ENCODE data around the gene ABI1. TPM values are rescaled to one million over a fixed set of nuclear protein-coding genes. Genes with fewer than 3 reads are reported as not detected.
"Not testable (repeated sequence)": the region's sequence is repeated elsewhere in the genome, so short reads cannot be mapped to it uniquely, and the experiment has no call there.

Gene ABI1
- total RNA-seq (2022) (89.6 and 95.8 TPM in 2 replicates), Bru-seq, nascent RNA (percentile 93 among the genes with signal in this experiment), BruChase-seq, experiment 1, labeled RNA remaining after a 2-hour chase (percentile 90 among the genes with signal in this experiment), BruChase-seq, experiment 2, labeled RNA remaining after a 6-hour chase (percentile 88 among the genes with signal in this experiment)
- long read RNA-seq, transcript ABI1-205 (10 exons, 3,516 nt) = major isoform, 34 of 168 reads
- long read RNA-seq, transcript ABI1-209 (9 exons, 3,441 nt) = minor isoform, 21 of 168 reads
- long read RNA-seq, transcript ABI1-208 (10 exons, 3,515 nt) = minor isoform, 21 of 168 reads
- long read RNA-seq, partial matches to known transcripts = 14 of 168 reads
- long read RNA-seq, other reads (novel, unspliced or antisense) = 74 of 168 reads

DNA sequence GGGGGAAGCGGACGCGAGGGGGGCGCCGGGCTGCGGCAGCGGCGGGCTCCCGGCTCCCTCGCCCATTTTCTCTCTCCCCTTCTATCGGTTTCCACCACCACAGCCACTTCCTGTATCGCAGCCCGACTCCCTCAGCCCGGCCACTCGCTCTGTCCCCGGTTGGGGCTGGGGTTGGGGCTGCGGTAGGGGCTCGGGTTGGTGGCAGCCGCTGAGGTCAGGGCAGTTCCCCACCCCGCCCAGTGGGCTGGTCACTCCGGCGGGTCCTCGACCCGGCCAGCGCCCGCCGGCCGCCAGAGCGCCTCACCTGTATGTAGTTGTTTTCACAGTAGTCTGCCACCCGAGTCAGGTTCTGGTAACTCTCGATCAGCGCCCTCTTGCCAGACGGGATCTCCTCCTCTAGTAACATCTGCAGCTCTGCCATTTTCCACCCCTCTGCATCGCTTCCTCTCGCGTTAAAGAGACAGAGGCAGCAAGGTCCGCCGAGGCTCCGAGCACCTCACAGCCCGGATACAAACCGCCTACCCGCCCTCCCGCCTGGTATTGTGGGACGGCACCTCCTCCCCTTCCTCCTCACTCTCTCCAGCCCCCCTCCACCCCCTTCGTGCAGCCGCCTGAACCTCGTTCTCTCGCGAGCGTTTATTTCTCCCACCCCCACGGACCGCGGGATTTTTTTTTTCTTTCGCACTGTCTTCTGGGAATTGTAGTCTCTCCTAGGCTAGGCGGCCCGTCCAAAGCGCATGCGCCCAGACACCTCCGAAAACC is at the start of gene ABI1:
Gene ABI1, minus strand, starts transcription at position 516 of the 762 bp plus-strand sequence. Its CDS starts 95 bp downstream, at position 421.
- peak within 1 kb of the TSS; percentile 99 for H3K27ac Mint-ChIP-seq (ENCODE audit: unreplicated experiment)
- Histone ChIP-seq H3K27me3 (replicated peaks; ENCODE audit: control insufficient read depth, insufficient read depth, low read length) (no peaks in the 10 kb centered on the region), H3K4me3 (ENCODE audit: low read depth, low read length) (peak within 1 kb of the TSS; percentile 82), H3K36me3 (ENCODE audit: control insufficient read depth, insufficient read depth, low read length) (no peaks in the 10 kb centered on the region), H3K4me1 (peaks cover 13% of the 10 kb centered on the region), H3K9me3 (no peaks in the 10 kb centered on the region)
- ChIA-PET CTCF (interaction anchor here (0.6 to 1.8 kb wide), 9 partner anchors 9 to 287 kb away, joined by 3 to 6 read pairs (median 4); partner anchors contain the start of gene ANKRD26), POLR2A (interaction anchor here (1.0 kb wide), 1 partner anchor 19 kb away, joined by 3 read pairs; no protein-coding TSS in a partner anchor)
- TF ChIP-seq, protein P1, sequence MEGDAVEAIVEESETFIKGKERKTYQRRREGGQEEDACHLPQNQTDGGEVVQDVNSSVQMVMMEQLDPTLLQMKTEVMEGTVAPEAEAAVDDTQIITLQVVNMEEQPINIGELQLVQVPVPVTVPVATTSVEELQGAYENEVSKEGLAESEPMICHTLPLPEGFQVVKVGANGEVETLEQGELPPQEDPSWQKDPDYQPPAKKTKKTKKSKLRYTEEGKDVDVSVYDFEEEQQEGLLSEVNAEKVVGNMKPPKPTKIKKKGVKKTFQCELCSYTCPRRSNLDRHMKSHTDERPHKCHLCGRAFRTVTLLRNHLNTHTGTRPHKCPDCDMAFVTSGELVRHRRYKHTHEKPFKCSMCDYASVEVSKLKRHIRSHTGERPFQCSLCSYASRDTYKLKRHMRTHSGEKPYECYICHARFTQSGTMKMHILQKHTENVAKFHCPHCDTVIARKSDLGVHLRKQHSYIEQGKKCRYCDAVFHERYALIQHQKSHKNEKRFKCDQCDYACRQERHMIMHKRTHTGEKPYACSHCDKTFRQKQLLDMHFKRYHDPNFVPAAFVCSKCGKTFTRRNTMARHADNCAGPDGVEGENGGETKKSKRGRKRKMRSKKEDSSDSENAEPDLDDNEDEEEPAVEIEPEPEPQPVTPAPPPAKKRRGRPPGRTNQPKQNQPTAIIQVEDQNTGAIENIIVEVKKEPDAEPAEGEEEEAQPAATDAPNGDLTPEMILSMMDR (IDR thresholded peaks at IDR 0.05; ENCODE audit: insufficient read depth in 1 of 2, low read depth in 1 of 2, low read length in 1 of 2, severe bottlenecking in 1 of 2, unreplicated experiment in 1 of 2) = no peak
- H3K4me3 Mint-ChIP-seq (ENCODE audit: unreplicated experiment) = peak within 1 kb of the TSS; percentile 97
- no peaks in the 10 kb centered on the region for H3K27me3 Mint-ChIP-seq (ENCODE audit: insufficient read depth, unreplicated experiment)
- peaks cover 26% of the 10 kb centered on the region for H3K4me1 Mint-ChIP-seq (ENCODE audit: low read depth, unreplicated experiment)
- intact Hi-C loops (cut with micrococcal nuclease; ENCODE audit: unreplicated experiment) = loop anchor here (1.0 to 2.0 kb wide), 4 partner anchors 22 to 134 kb away; no protein-coding TSS in a partner anchor
- BruUV-seq (replicated peaks) = TSS peak; percentile 79
- no peaks in the 10 kb centered on the region for H3K9me3 Mint-ChIP-seq (ENCODE audit: unreplicated experiment)
- peaks cover 13% of the 10 kb centered on the region for H3K36me3 Mint-ChIP-seq (ENCODE audit: insufficient read depth, unreplicated experiment)
- peak; percentile 99 to 100 for DNase-seq

DNA sequence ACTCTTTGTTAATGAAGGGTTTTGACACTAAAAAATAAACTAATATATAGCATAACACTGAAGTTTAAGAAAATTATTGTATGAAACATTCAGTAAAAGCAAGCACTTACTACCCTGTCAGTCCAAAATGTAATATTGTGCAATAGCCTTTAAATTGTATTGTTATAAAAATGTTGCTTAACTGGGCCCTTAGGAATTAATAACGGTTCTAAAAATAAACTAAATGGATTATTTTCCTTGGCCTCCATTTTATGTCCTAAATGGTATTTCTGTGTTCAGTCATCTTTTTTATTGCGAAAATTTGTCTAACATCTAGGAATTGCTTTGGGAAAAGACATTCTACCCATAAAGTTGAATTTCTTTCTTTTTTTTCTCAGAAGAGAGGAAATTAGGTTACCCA is 49.0 kb upstream of the ABI1 start:
- Mint-ChIP-seq H3K27ac (ENCODE audit: unreplicated experiment) (no peak overlapping the region), H3K4me3 (ENCODE audit: unreplicated experiment) (no peak overlapping the region), H3K27me3 (ENCODE audit: insufficient read depth, unreplicated experiment) (no peaks in the 10 kb centered on the region), H3K9me3 (ENCODE audit: unreplicated experiment) (no peaks in the 10 kb centered on the region), H3K4me1 (ENCODE audit: low read depth, unreplicated experiment) (peaks cover 7% of the 10 kb centered on the region), H3K36me3 (ENCODE audit: insufficient read depth, unreplicated experiment) (no peaks in the 10 kb centered on the region)
- Histone ChIP-seq H3K27me3 (replicated peaks; ENCODE audit: control insufficient read depth, insufficient read depth, low read length) (no peaks in the 10 kb centered on the region), H3K9me3 (0 out of 2 replicates have a peak, but pooled peaks cover 3% of the 10 kb centered on the region), H3K4me1 (0 out of 2 replicates have a peak, but pooled peaks cover 4% of the 10 kb centered on the region), H3K4me3 (ENCODE audit: low read depth, low read length) (no peak overlapping the region), H3K36me3 (ENCODE audit: control insufficient read depth, insufficient read depth, low read length) (no peaks in the 10 kb centered on the region; the same call in 1 of the 2 replicates)
- ChIA-PET CTCF (no interaction called here), POLR2A (no interaction called here)
- no TSS peak for BruUV-seq (replicated peaks)
- DNase-seq = no peak
- intact Hi-C loops (cut with micrococcal nuclease; ENCODE audit: unreplicated experiment) = no loop called here
- TF ChIP-seq, protein P1 (IDR thresholded peaks at IDR 0.05; ENCODE audit: insufficient read depth in 1 of 2, low read depth in 1 of 2, low read length in 1 of 2, severe bottlenecking in 1 of 2, unreplicated experiment in 1 of 2) = no peak

DNA sequence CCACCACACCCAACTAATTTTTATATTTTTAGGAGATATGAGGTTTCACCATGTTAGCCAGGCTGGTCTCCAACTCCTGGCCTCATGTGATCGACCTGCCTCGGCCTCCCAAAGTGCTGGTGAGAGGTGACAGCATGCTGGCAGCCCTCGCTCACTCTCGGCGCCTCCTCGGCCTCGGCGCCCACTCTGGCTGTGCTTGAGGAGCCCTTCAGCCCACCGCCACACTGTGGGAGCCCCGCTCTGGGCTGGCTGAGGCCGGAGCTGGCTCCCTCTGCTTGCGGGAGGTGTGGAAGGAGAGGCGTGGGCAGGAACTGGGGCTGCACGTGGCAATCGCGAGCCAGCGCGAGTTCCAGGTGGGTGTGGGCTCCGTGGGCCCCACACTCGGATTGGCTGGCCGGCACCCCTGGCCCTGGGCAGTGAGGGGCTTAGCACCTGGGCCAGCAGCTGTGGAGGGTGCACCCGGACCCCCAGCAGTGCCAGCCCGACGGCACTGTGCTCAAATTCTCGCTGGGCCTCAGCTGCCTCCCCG is 44.6 kb upstream of the ABI1 start:
- H3K4me1 ChIP-seq; H3K36me3 ChIP-seq (ENCODE audit: control insufficient read depth, insufficient read depth, low read length); H3K36me3 Mint-ChIP-seq (ENCODE audit: insufficient read depth, unreplicated experiment); BruUV-seq (replicated peaks); H3K4me3 ChIP-seq (ENCODE audit: low read depth, low read length); CTCF ChIA-PET; H3K27me3 ChIP-seq (replicated peaks; ENCODE audit: control insufficient read depth, insufficient read depth, low read length); H3K9me3 Mint-ChIP-seq (ENCODE audit: unreplicated experiment); H3K27me3 Mint-ChIP-seq (ENCODE audit: insufficient read depth, unreplicated experiment); H3K9me3 ChIP-seq; H3K27ac Mint-ChIP-seq (ENCODE audit: unreplicated experiment); H3K4me1 Mint-ChIP-seq (ENCODE audit: low read depth, unreplicated experiment); intact Hi-C loops (cut with micrococcal nuclease; ENCODE audit: unreplicated experiment); DNase-seq; POLR2A ChIA-PET; H3K4me3 Mint-ChIP-seq (ENCODE audit: unreplicated experiment): not testable (repeated sequence)

All from Caco-2 (cell line).